Measurements from ENCODE around the gene EMC6. TPM values are rescaled to one million over a fixed set of nuclear protein-coding genes. Genes with fewer than 3 reads are reported as not detected.

EMC6 gene
- total RNA-seq, 4 donors from 2014 or later: 15.8 to 38.2 (median 23.6) TPM

DNA sequence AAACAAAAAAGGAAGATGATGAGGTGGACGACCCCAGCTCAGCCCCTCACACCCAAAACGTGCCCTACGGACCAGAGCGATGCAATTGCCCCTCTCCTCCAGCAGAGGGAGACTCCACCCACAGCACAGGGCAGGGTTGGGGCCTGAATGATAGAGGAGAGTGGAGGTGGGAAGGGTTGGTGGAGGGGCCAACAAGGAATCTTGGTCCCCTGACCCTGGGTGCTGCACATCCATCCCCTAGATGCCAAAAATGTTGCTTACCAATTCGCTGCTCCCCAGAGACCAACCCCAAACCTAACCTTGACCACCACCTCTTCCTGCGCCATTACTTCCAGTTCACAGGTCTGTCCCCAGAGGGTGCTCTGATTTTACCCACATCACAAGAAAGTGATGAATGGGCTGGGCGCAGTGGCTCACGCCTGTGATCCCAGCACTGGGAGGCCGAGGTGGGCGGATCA, 14.5 kb downstream of the EMC6 start:
- Histone ChIP-seq H3K27ac (replicated peaks in 1 of 4) (no peak overlapping the region), H3K36me3 (no peaks in the 10 kb centered on the region), H3K27me3 (peaks cover 0 to 70% (median 2%) of the 10 kb centered on the region in 4 donors), H3K4me3 (no peak overlapping the region), H3K4me1 (peaks cover 0 to 3% (median 1%) of the 10 kb centered on the region in 4 donors), H3K9me3 (no peaks in the 10 kb centered on the region)
- 41% methylated on average over 10 of the region's 10 CpGs for WGBS
- DNase-seq (ENCODE audit: extremely low spot score): no peak
- TF ChIP-seq POLR2AphosphoS5 (IDR thresholded peaks at IDR 0.05) (no peak), EP300 (IDR thresholded peaks at IDR 0.05) (no peak)
- TF ChIP-seq, protein P1, sequence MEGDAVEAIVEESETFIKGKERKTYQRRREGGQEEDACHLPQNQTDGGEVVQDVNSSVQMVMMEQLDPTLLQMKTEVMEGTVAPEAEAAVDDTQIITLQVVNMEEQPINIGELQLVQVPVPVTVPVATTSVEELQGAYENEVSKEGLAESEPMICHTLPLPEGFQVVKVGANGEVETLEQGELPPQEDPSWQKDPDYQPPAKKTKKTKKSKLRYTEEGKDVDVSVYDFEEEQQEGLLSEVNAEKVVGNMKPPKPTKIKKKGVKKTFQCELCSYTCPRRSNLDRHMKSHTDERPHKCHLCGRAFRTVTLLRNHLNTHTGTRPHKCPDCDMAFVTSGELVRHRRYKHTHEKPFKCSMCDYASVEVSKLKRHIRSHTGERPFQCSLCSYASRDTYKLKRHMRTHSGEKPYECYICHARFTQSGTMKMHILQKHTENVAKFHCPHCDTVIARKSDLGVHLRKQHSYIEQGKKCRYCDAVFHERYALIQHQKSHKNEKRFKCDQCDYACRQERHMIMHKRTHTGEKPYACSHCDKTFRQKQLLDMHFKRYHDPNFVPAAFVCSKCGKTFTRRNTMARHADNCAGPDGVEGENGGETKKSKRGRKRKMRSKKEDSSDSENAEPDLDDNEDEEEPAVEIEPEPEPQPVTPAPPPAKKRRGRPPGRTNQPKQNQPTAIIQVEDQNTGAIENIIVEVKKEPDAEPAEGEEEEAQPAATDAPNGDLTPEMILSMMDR (IDR thresholded peaks at IDR 0.05): peak; percentile 61 to 88 (median 64)
- intact Hi-C loops (cut with DNase I): no loop called here

DNA sequence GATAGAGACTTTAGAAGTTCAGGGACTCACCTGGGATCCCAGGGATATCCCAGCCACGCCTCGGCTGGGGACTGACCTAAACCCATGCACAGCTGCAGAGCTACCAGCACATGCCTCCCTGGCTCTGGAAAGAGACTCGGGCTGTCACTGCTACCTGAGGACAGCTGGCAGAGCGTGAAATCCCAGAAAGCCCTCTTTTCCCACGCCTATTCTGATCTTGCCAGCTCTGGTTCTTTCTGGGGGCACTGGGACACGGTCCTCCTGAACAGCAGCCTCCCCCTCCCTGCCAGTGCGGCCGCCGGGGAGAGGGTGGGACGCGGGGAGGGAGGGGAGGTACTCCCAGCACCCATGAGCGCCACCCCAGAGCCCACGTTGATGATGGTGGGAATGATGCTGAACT, 16.6 kb downstream of the EMC6 start:
- Histone ChIP-seq H3K4me3 (no peak overlapping the region), H3K36me3 (no peaks in the 10 kb centered on the region), H3K27me3 (peaks cover 0 to 67% (median 3%) of the 10 kb centered on the region in 4 donors), H3K4me1 (peaks cover 0 to 7% (median 3%) of the 10 kb centered on the region in 4 donors), H3K9me3 (no peaks in the 10 kb centered on the region), H3K27ac (replicated peaks in 1 of 4) (no peak overlapping the region)
- TF ChIP-seq POLR2AphosphoS5 (IDR thresholded peaks at IDR 0.05): no peak
- no peak for TF ChIP-seq EP300 (IDR thresholded peaks at IDR 0.05)
- no peak for TF ChIP-seq POLR2A (IDR thresholded peaks at IDR 0.05; ENCODE audit: low read depth)
- TF ChIP-seq, protein P1 (IDR thresholded peaks at IDR 0.05): no peak
- no peak for DNase-seq (ENCODE audit: extremely low spot score)
- no CpG with 5 or more reads among the region's 13 CpGs for WGBS
- intact Hi-C loops (cut with DNase I): no loop called here

DNA sequence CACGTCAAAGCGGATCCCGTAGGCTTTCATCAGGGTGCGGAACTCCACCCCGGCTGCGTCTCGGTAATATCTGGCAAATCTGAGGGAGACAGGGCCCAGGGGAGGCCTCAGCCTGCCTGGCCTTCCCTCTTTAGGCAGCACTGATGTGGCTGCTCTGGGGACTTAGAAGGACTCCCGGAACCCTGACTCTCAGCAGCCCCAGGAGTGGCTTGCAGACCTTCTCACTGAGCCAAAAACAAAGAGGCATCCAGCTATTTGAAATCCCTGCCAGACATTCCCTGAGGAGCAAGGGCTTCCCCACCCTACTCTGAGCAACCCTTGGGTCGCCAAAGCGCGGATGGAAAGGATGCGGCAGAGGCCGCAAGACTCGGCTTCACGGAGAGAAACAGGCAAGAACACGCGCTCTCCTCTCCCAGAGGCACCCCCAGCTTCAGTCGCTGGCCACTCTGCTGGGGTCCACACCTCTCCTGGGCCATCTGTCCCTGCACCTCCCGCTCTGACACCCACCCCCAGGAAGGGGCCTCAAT, 19.5 kb downstream of the EMC6 start:
- H3K27ac ChIP-seq (replicated peaks in 1 of 4): no peak overlapping the region
- H3K4me3 ChIP-seq: no peak overlapping the region
- intact Hi-C loops (cut with DNase I): no loop called here
- no peaks in the 10 kb centered on the region for H3K36me3 ChIP-seq
- no peak for DNase-seq (ENCODE audit: extremely low spot score)
- peaks cover 0 to 7% (median 3%) of the 10 kb centered on the region in 4 donors for H3K4me1 ChIP-seq
- TF ChIP-seq POLR2A (IDR thresholded peaks at IDR 0.05; ENCODE audit: low read depth) (no peak), EP300 (IDR thresholded peaks at IDR 0.05) (no peak), POLR2AphosphoS5 (IDR thresholded peaks at IDR 0.05) (no peak)
- TF ChIP-seq, protein P1 (IDR thresholded peaks at IDR 0.05): no peak
- 66% methylated on average over 12 of the region's 19 CpGs for WGBS
- peaks cover 0 to 70% (median 5%) of the 10 kb centered on the region in 4 donors for H3K27me3 ChIP-seq
- no peaks in the 10 kb centered on the region for H3K9me3 ChIP-seq

DNA sequence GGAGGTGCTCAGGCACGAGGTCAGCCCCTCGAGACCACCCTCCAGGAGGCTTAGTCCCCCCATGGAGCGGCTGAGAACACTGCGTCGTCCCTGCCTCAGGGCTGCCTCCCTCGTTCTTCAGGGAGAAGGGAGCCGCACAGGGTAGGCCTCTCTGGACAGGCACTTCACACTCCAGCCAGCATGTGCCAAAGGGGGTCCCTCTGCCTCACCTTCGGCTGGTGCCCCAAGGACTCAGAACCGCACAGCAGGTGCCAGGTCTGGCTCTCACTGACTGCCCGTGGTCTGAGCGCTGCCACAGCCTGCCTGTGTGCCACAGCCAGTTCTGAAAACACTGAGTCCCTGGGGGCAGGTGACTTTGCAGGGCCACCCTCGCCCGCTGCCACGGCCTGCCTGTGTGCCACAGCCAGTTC, 20.2 kb downstream of the EMC6 start:
- H3K27me3 ChIP-seq: peaks cover 0 to 70% (median 8%) of the 10 kb centered on the region in 4 donors
- H3K4me1 ChIP-seq: peaks cover 0 to 7% (median 3%) of the 10 kb centered on the region in 4 donors
- WGBS: 76% methylated on average over 5 of the region's 14 CpGs

More for the DNA sequence above, 20.2 kb downstream of the EMC6 start:
- intact Hi-C loops (cut with DNase I): no loop called here
- H3K4me3 ChIP-seq: no peak overlapping the region
- no peak overlapping the region for H3K27ac ChIP-seq (replicated peaks in 1 of 4)
- H3K9me3 ChIP-seq: no peaks in the 10 kb centered on the region
- TF ChIP-seq, protein P1 (IDR thresholded peaks at IDR 0.05): no peak
- no peaks in the 10 kb centered on the region for H3K36me3 ChIP-seq
- no peak for DNase-seq (ENCODE audit: extremely low spot score)

All from esophagus muscularis mucosa (tissue), 4 donors.